H54 (cell line): Measurements from ENCODE around the gene GATM.

Experiments used
- DNase-seq: peaks from one replicate; pipeline ENCODE4 v3.0.0; 2011; ENCODE audit warnings: low spot score, mixed read lengths; ENCODE audit not compliant: insufficient read length
- FAIRE-seq: peaks from 3 replicates; lab custom pipeline; 2011; peaks lifted over from hg19 to GRCh38; lab: Jason Lieb, UNC
- POLR2A ChIP-seq: IDR thresholded peaks from 2 replicates; pipeline ENCODE4 v1.6.1; 2011; ENCODE audit warnings: low read depth, mild to moderate bottlenecking, low read length

Gene GATM

GRCh38 chr15:45399381-45400212, 21.3 kb upstream of the GATM start:
- FAIRE-seq (no peak), DNase-seq (no peak)
- no peak for TF ChIP-seq POLR2A

GRCh38 chr15:45397116-45397665, 18.8 kb upstream of the GATM start:
- DNase-seq (no peak), FAIRE-seq (no peak)
- TF ChIP-seq POLR2A, result no peak

GRCh38 chr15:45395943-45396342, 17.6 kb upstream of the GATM start:
- FAIRE-seq, result no peak

GRCh38 chr15:45394681-45395080, 16.3 kb upstream of the GATM start:
- no peak for TF ChIP-seq POLR2A
- no peak for FAIRE-seq

More at GRCh38 chr15:45395943-45396342, 17.6 kb upstream of the GATM start:
- no peak for DNase-seq
- TF ChIP-seq POLR2A, result no peak

GRCh38 chr15:45393851-45394250, 15.5 kb upstream of the GATM start:
- no peak for TF ChIP-seq POLR2A
- no peak for DNase-seq
- no peak for FAIRE-seq

More at GRCh38 chr15:45394681-45395080, 16.3 kb upstream of the GATM start:
- DNase-seq, result no peak

- no peak for TF ChIP-seq POLR2A
- FAIRE-seq, result no peak
Measured at GRCh38 chr15:45392584-45392855, 14.2 kb upstream of the GATM start.

GRCh38 chr15:45391746-45392583, 13.6 kb upstream of the GATM start:
- DNase-seq, result no peak
- FAIRE-seq, result peak; percentile 23
- no peak for TF ChIP-seq POLR2A

More at GRCh38 chr15:45392584-45392855, 14.2 kb upstream of the GATM start:
- DNase-seq, result no peak

- TF ChIP-seq POLR2A, result no peak
- DNase-seq, result no peak
- no peak for FAIRE-seq
Measured at GRCh38 chr15:45389351-45389750, 11.0 kb upstream of the GATM start.

- no peak for TF ChIP-seq POLR2A
- no peak for DNase-seq
- no peak for FAIRE-seq
Measured at GRCh38 chr15:45387380-45388007, 9.2 kb upstream of the GATM start.

- FAIRE-seq (no peak), DNase-seq (no peak)
- TF ChIP-seq POLR2A, result no peak
Measured at GRCh38 chr15:45386974-45387373, 8.6 kb upstream of the GATM start.

- FAIRE-seq, result no peak
Measured at GRCh38 chr15:45386420-45386819, 8.1 kb upstream of the GATM start.

GRCh38 chr15:45385590-45385989, 7.2 kb upstream of the GATM start:
- DNase-seq (no peak), FAIRE-seq (no peak)
- TF ChIP-seq POLR2A, result no peak

More at GRCh38 chr15:45386420-45386819, 8.1 kb upstream of the GATM start:
- TF ChIP-seq POLR2A, result no peak
- DNase-seq, result no peak

GRCh38 chr15:45384700-45385099, 6.4 kb upstream of the GATM start:
- FAIRE-seq, result no peak
- no peak for DNase-seq
- TF ChIP-seq POLR2A, result no peak

GRCh38 chr15:45378913-45379262, 544 bp upstream of the GATM start:
- no peak for TF ChIP-seq POLR2A
- DNase-seq (no peak), FAIRE-seq (no peak)
